Transverse colon (tissue), 4 donors: ENCODE data around the gene FFAR3. TPM values are rescaled to one million over a fixed set of nuclear protein-coding genes. Genes with fewer than 3 reads are reported as not detected.

ENCODE experiments used
- DNase-seq: peaks from one replicate; pipeline ENCODE4 v3.0.0-alpha.2; 2019
- H3K27ac ChIP-seq, 4 donors: fragments of 200-600 bp; sonication (generic); 2 replicates each; pipeline ENCODE4 v1.5.1; 2016 to 2018; ENCODE audit warnings: inconsistent platforms in 4 of 4
- H3K27me3 ChIP-seq: fragments of 200-600 bp; sonication (generic); 2 replicates; pipeline ENCODE4 v1.5.1; 2017; ENCODE audit warnings: inconsistent platforms
- H3K36me3 ChIP-seq, 4 donors: fragments of 200-600 bp; sonication (generic); 2 replicates each; pipeline ENCODE4 v1.5.1; 2017 to 2019; ENCODE audit warnings: inconsistent platforms in 4 of 4
- H3K4me1 ChIP-seq, 4 donors: fragments of 200-600 bp; sonication (generic); 2 replicates each; pipeline ENCODE4 v1.5.1; 2017 to 2020; ENCODE audit warnings: inconsistent platforms in 4 of 4
- H3K4me3 ChIP-seq, 4 donors: fragments of 200-600 bp; sonication (generic); 1 replicate in 1 of 4; 2 replicates in 3 of 4; pipeline versions ENCODE4 v1.5.1 to v1.6.1; 2017 to 2019; ENCODE audit warnings: inconsistent platforms in 4 of 4
- H3K9me3 ChIP-seq, 2 donors: fragments of 200-600 bp; sonication (generic); 2 replicates each; pipeline ENCODE4 v1.5.1; 2017 to 2019; ENCODE audit warnings: inconsistent platforms in 2 of 2
- EP300 ChIP-seq: sonication (generic); formaldehyde crosslinking; IDR thresholded peaks from one replicate; pipeline ENCODE4 v1.6.1; 2017; ENCODE audit warnings: antibody characterized with exemption, low read depth
- POLR2A ChIP-seq: fragments of 450-650 bp; IDR thresholded peaks from one replicate; pipeline ENCODE4 v1.6.1; 2016; ENCODE audit warnings: antibody characterized with exemption, mild to moderate bottlenecking, moderate library complexity
- POLR2AphosphoS5 ChIP-seq, 3 donors: sonication (generic); formaldehyde crosslinking; IDR thresholded peaks; one replicate each; pipeline ENCODE4 v1.6.1; 2016; ENCODE audit warnings: antibody characterized with exemption in 3 of 3
- WGBS, 2 donors: methylation state at CpG; one replicate each; pipeline ENCODE4 v1.1.5; 2018; ENCODE audit warnings: low coverage in 1 of 2; 5-methylcytosine and 5-hydroxymethylcytosine counted together
- in situ Hi-C, 4 donors: fragments of 200-750 bp; cut with MboI; loops; one replicate each; pipeline versions ENCODE4 v1.15.0 to v1.15.1; 2017; ENCODE audit warnings: low sequenced_read_pairs in 3 of 4, low pct_ligation_motif_present in 1 of 4, low pct_unique_long_range_greater_than_20kb in 1 of 4
- intact Hi-C: fragments of 100-400 bp; cut with DNase I; formaldehyde crosslinking; loops from one replicate; pipeline ENCODE4 v1.15.1; 2023; ENCODE audit warnings: low total_unique reads
- total RNA-seq, 4 donors: library from RNA; depleted of rRNA; stranded (reverse); fragments of >200 nt; gene quantifications; one replicate each; pipeline ENCODE4 v1.1.0, GENCODE V29; 2016
- TF ChIP-seq, protein P1 (sequence below), 5 experiments: fragments of 200-600 bp in 3 of 5; fragments of 450-650 bp in 2 of 5; sonication (generic) in 3 of 5; IDR thresholded peaks; 1 replicate in 2 of 5; 2 replicates in 3 of 5; pipeline ENCODE4 v1.5.1; 2016 to 2017; ENCODE audit warnings: antibody characterized with exemption in 5 of 5, inconsistent platforms in 3 of 5, mild to moderate bottlenecking in 2 of 5, moderate library complexity in 1 of 5

FFAR3 gene
- total RNA-seq, 4 donors from 2014 or later: 0.27 TPM; not detected in 3

DNA sequence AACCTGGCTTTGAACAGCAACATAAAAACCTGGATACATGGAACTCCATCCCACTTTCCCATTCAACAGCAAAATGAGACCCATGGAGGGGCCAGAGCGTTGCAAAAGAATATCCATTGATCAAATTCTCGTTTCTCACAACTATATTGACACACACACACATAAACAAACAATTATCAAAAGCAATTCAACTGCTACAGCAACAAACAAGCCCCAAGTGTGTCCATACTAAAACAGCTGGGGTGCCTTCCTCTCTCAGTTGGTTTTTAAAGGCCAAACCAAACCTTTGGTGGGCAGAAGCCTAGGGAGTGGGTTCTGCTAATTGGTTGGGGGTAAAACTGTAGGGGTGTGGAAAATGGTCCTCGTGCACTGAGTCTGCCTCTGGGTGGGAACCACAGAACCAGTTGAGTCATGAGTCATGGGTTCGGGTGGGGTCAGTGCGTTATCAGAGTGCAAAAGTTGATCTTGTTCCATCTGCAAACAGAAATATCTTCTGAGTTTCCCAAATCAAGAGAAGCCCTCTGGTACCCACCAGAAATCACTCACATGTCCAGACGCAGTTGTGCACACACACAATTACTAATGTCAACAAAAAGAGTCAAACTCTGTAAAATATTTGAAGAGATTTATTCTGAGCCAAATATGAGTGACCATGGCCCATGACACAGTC lies 31.1 kb downstream of the FFAR3 start:
- 56% methylated on average over 6 of the region's 6 CpGs; no CpG with 5 or more reads in 1 of the 2 donors for WGBS, 2 donors
- no peaks in the 10 kb centered on the region for H3K27me3 ChIP-seq
- no peaks in the 10 kb centered on the region for H3K4me1 ChIP-seq
- TF ChIP-seq POLR2A (no peak), POLR2AphosphoS5 (IDR thresholded peaks at IDR 0.05) (no peak)
- H3K4me3 ChIP-seq: no peak overlapping the region
- DNase-seq: no peak
- peaks cover 10 to 11% of the 10 kb centered on the region in 2 donors for H3K9me3 ChIP-seq
- in situ Hi-C loops (no loop called here), intact Hi-C loops (no loop called here)
- no peaks in the 10 kb centered on the region for H3K36me3 ChIP-seq
- H3K27ac ChIP-seq: no peak overlapping the region

DNA sequence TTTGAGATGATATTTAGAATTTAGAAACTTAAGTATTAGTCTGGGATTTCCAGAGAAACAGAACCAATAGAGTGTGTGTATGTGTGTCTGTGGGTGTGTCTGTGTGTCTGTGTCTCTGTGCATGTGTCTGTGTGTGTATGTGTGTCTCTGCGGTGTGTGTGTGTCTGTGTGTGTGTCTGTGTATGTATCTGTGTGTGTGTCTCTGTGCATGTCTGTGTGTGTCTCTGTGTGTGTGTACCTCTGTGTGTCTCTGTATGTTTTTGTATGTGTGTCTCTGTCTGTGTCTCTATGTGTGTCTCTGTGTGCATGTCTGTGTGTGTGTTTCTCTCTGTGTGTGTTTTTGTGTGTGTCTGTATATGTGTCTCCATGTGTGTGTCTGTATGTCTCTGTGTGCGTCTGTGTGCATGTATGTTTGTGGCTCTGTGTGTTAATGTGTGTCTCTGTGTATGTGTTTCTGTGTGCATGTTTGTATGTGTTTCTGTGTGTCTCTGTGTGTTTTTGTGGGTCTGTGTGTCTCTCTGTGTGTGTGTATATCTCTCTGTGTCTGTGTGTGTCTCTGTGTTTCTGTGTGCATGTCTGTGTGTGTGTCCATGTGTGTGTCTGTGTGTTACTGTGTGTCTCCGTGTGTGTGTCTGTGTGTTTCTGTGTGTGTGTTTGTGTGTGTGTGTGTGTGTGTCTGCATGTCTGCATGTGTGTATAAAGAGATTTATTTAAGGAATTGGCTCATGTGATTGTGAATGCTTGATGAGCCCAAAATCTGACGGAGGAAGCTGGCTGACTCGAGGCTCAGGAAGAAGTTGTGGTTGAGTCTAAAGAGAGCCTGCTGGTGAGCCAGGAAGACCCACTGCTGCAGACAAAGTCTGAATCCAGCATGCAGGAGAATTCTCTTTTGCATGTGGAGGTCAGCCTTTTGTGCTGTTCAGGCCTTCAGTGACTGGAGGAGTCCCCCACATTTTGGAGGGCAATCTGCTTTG lies 34.8 kb downstream of the FFAR3 start:
- Histone ChIP-seq H3K4me3 (no peak overlapping the region), H3K4me1 (peaks cover 0 to 9% (median 4%) of the 10 kb centered on the region in 4 donors), H3K27me3 (no peaks in the 10 kb centered on the region), H3K27ac (no peak overlapping the region), H3K9me3 (no peaks in the 10 kb centered on the region), H3K36me3 (no peaks in the 10 kb centered on the region)
- 58 to 77% methylated on average over 4 to 5 of the region's 5 CpGs for WGBS, 2 donors
- no peak for DNase-seq
- no peak for TF ChIP-seq EP300
- TF ChIP-seq POLR2AphosphoS5 (IDR thresholded peaks at IDR 0.05): no peak
- TF ChIP-seq, protein P1, sequence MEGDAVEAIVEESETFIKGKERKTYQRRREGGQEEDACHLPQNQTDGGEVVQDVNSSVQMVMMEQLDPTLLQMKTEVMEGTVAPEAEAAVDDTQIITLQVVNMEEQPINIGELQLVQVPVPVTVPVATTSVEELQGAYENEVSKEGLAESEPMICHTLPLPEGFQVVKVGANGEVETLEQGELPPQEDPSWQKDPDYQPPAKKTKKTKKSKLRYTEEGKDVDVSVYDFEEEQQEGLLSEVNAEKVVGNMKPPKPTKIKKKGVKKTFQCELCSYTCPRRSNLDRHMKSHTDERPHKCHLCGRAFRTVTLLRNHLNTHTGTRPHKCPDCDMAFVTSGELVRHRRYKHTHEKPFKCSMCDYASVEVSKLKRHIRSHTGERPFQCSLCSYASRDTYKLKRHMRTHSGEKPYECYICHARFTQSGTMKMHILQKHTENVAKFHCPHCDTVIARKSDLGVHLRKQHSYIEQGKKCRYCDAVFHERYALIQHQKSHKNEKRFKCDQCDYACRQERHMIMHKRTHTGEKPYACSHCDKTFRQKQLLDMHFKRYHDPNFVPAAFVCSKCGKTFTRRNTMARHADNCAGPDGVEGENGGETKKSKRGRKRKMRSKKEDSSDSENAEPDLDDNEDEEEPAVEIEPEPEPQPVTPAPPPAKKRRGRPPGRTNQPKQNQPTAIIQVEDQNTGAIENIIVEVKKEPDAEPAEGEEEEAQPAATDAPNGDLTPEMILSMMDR (IDR thresholded peaks at IDR 0.05): no peak
- TF ChIP-seq POLR2A: no peak
- intact Hi-C loops (no loop called here), in situ Hi-C loops (no loop called here)

GRCh38 chr19:35395382-35396199 lies 37.3 kb downstream of the FFAR3 start:
- no peak for TF ChIP-seq POLR2A
- TF ChIP-seq, protein P1 (IDR thresholded peaks at IDR 0.05): no peak
- no peak for TF ChIP-seq POLR2AphosphoS5 (IDR thresholded peaks at IDR 0.05)
- H3K27ac ChIP-seq: peak overlapping the region in 2 of 4 donors; percentile 30 to 44

DNA sequence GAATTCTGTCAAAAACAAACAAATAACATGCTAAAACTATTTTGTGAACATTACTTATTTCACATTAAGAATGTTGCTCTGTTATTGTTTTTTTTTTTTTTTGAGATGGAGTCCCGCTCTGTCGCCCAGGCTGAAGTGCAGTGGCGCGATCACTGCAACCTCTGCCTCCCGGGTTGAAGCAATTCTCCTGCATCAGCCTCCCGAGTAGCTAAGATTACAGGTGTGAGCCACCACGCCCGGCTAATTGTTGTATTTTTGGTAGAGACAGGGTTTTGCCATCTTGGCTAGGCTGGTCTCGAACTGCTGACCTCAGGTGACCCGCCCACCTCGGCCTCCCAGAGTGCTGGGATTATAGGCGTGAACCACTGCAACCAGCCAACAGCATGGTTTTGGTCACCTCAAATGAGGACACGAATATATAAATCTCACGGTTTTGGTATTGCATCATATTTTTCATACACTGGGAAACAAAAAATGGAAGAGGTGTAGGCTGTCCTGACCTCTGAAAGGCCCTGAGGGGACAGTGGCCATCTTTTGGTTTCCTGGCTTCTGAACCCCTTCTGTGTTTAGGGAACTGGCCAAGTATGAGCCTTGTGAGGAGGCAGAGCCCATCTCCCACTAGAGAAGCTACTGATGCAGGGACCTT lies 38.1 kb downstream of the FFAR3 start:
- TF ChIP-seq EP300: no peak
- TF ChIP-seq, protein P1 (IDR thresholded peaks at IDR 0.05): no peak
- TF ChIP-seq POLR2A: no peak
- TF ChIP-seq POLR2AphosphoS5 (IDR thresholded peaks at IDR 0.05): no peak
- in situ Hi-C loops (no loop called here), intact Hi-C loops (no loop called here)
- peak overlapping the region in 1 of 4 donors; percentile 44 for H3K27ac ChIP-seq
- DNase-seq: no peak
- no peaks in the 10 kb centered on the region for H3K36me3 ChIP-seq
- WGBS, 2 donors: 79 to 100% methylated on average over 5 to 14 of the region's 14 CpGs
- H3K27me3 ChIP-seq: no peaks in the 10 kb centered on the region
- peaks cover 0 to 9% (median 4%) of the 10 kb centered on the region in 4 donors for H3K4me1 ChIP-seq
- no peak overlapping the region for H3K4me3 ChIP-seq
- H3K9me3 ChIP-seq: no peaks in the 10 kb centered on the region

More at GRCh38 chr19:35395382-35396199, 37.3 kb downstream of the FFAR3 start:
- Histone ChIP-seq H3K27me3 (no peaks in the 10 kb centered on the region), H3K36me3 (no peaks in the 10 kb centered on the region), H3K4me1 (peaks cover 0 to 9% (median 4%) of the 10 kb centered on the region in 4 donors), H3K9me3 (no peaks in the 10 kb centered on the region), H3K4me3 (no peak overlapping the region)
- peak; percentile 20 for DNase-seq
- intact Hi-C loops: no loop called here
- 36 to 50% methylated on average over 7 to 19 of the region's 19 CpGs for WGBS, 2 donors
- in situ Hi-C loops: no loop called here
